ENCODE results near the gene FNDC7.

Gene FNDC7

DNA sequence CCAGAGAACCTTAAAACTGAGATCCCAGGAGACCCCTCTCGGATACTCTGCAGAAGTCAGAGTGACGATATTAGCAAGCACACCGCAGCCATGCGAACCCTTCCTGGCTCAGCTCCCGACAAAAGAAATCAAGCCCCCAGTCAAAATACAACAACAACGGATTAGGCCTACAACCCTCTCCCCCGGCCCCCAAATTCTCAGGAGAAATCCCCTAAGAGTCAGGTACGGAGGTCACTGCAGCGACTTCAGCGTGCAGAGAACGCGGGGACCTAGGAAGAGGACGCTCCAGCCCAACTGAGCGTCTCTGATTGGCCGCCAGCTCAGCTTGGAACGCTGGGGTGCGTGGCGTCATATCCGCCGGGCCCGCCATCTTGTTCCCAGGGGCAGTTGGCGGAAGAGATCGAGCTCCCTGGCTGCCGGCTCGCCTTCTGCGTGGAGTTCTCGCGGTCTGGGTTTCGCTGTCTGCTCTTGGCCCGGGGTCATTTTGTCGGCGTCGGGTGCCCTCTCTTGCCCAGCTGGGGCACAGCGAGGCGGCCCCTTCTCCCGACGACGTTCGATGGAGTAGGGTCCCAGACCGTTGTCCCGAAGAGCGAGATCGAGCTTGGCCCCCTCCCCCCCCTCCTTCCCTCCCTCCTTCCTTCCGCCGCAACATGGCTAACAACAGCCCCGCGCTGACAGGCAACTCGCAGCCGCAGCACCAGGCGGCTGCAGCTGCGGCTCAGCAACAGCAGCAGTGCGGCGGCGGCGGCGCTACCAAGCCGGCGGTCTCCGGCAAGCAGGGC, 20.6 kb upstream of the FNDC7 start, which contains the start of gene PRPF38B:
PRPF38B (plus strand) TSS at position 369 of the 782 bp plus-strand sequence; CDS start at position 651, 282 bp downstream.
- TF ChIP-seq GATA2 (IDR thresholded peaks at IDR 0.05; ENCODE audit: low read depth, low read length) (no peak; the same call in 1 of the 2 replicates), GATA3 (IDR thresholded peaks at IDR 0.05; ENCODE audit: low read depth, low read length) (no peak; the same call in none of the 2 replicates)

DNA sequence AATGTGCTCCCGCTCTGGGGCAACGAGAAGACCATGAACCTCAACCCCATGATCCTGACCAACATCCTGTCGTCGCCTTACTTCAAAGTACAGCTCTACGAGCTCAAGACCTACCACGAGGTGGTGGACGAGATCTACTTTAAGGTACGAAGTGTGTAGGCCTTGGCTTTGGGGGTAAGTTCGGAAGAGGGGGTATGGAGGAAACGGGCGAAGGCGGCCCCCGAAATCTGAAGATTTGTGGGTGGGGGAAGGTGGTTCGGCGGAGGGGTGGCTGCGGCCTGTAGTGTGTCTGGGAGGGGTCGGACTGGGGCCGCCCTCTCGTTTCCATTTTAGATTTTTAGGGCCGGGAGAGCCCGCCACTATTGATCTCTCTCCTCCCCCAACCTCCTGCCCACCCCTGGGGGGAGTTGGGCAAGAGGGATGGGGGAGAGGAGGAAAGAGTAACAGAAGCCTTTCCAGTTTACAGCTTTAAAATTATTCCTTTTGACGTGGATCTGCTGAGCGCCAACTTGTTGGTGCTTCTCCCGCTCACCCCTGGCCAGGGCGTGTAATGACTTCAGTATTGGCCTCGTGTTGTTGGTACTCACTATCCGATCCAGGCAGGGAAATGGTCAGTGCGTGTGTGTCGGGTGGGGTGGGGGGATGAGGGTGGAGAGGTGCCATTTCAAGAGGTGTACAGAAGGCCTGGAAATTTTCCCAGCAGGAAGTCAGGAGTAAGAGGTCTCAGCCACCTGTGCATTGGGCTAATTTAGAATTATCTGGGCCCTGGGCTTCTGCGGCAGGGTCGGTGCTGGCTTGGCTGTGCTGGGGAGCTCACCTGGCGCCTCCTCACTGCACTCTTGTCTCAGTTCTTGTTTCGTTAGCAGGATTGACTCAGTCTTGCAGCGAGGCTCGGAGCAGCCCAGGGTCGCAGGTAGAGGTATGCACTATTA, 19.7 kb upstream of the FNDC7 start:
- TF ChIP-seq GATA3 (IDR thresholded peaks at IDR 0.05; ENCODE audit: low read depth, low read length) (no peak), GATA2 (IDR thresholded peaks at IDR 0.05; ENCODE audit: low read depth, low read length) (no peak)

DNA sequence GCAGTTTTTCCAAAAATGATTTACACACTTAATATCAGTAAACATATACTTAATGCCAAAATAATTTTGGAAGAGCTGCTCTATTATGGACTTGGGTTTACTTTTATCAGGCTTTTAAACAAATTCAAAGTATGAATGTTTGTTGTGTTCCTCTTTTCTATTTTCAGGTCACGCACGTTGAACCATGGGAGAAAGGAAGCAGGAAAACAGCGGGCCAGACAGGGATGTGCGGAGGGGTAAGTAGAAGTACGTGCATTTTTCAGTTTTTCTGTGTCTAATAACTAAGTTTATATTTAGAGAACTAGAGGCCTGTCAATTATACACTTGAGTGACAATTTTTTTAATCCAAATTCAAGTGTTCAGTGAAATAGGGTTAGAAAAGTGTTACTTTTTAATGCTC, 17.2 kb upstream of the FNDC7 start:
- TF ChIP-seq GATA3 (IDR thresholded peaks at IDR 0.05; ENCODE audit: low read depth, low read length): no peak
- no peak for TF ChIP-seq GATA2 (IDR thresholded peaks at IDR 0.05; ENCODE audit: low read depth, low read length)

DNA sequence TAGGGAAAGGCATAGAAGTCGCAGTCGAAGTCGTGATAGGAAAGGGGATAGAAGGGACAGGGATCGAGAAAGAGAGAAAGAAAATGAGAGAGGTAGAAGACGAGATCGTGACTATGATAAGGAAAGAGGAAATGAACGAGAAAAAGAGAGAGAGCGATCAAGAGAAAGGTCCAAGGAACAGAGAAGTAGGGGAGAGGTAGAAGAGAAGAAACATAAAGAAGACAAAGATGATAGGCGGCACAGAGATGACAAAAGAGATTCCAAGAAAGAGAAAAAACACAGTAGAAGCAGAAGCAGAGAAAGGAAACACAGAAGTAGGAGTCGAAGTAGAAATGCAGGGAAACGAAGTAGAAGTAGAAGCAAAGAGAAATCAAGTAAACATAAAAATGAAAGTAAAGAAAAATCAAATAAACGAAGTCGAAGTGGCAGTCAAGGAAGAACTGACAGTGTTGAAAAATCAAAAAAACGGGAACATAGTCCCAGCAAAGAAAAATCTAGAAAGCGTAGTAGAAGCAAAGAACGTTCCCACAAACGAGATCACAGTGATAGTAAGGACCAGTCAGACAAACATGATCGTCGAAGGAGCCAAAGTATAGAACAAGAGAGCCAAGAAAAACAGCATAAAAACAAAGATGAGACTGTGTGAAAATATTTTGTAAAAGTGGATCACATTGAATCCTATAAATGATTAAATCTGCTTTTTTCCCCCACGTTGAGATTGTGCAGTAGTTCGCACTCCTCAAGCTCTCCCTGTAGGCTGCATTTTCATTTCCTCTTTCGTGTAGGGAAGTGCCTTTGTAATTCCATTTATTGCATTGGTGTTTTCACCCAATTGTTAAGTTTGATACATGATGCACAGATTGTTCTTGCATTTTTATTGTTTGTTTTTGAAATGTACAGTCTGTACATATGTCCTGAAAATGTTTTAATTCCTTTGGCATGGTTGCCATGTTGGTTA, 13.1 kb upstream of the FNDC7 start:
- TF ChIP-seq GATA3 (IDR thresholded peaks at IDR 0.05; ENCODE audit: low read depth, low read length) (no peak), GATA2 (IDR thresholded peaks at IDR 0.05; ENCODE audit: low read depth, low read length) (no peak; the same call in 1 of the 2 replicates)

DNA sequence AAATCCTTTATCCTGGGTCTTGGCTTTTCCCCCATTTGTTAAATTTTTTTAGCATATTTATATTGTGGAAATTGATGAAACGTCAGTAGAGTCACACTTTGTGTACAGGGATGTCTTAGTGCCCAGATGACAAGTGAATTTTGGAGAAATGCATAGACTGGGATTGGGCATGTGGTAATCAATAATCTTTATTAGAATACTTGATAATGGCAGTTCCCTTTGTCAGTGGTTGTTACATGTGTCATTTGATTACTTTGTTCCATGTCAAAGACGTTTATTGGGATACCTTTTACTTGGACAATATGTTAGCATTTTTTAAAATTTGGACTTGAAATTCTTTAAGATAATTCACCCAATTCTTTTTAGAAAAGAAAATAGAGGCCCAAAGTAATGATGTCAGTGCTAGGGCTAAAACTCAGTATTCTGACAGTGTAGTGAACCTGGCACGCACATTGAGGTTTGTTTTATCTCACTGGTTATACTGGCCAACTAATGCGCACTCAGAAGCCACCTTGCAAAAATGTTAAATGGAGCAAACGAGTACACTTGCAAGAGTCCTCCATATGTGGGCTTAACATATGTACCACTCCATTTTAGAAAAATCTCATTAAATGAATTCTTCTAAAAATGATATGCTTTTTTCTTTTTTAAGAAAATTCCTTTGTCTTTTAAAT, 11.4 kb upstream of the FNDC7 start:
- TF ChIP-seq GATA3 (IDR thresholded peaks at IDR 0.05; ENCODE audit: low read depth, low read length) (no peak), GATA2 (IDR thresholded peaks at IDR 0.05; ENCODE audit: low read depth, low read length) (no peak)

DNA sequence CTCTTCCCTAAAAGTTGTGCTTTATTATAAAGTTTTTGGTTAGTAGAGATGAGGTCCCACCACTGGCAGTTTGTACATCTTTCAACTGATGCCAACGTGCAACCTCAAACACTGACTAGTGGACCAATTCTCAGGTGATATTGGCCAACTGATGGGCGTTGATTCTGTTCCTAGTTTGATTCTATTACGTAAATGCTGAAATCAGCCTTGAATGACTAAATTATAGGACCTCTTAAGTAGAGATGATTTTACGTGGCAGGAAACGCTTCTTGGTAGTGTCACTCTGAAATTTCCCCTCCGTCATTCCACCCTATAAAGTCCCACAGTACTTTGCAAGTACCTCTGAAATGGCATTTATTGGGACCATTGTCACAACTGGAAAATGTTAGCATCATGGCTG, 8.8 kb upstream of the FNDC7 start:
- TF ChIP-seq GATA3 (IDR thresholded peaks at IDR 0.05; ENCODE audit: low read depth, low read length) (no peak), GATA2 (IDR thresholded peaks at IDR 0.05; ENCODE audit: low read depth, low read length) (no peak)

DNA sequence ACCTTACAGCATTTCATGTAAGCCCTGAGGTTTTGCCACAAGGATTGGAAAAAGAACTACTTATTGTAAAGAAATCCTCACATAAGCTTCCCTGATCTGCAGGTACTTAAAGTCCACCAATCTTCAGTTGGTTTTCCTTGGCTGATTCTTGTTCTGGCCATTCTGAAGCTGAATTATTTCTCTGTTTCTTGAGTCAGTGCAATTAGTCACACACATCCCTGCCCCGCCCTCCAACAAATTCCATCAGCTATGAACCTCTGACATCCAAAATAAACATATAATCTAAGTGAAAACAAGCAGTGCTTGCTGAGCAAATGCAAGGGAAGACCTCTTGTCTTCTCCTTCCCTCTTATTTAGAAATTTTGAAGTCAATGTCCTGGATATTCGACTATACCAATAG, 8.2 kb upstream of the FNDC7 start:
- no peak for TF ChIP-seq GATA3 (IDR thresholded peaks at IDR 0.05; ENCODE audit: low read depth, low read length)
- TF ChIP-seq GATA2 (IDR thresholded peaks at IDR 0.05; ENCODE audit: low read depth, low read length): no peak

DNA sequence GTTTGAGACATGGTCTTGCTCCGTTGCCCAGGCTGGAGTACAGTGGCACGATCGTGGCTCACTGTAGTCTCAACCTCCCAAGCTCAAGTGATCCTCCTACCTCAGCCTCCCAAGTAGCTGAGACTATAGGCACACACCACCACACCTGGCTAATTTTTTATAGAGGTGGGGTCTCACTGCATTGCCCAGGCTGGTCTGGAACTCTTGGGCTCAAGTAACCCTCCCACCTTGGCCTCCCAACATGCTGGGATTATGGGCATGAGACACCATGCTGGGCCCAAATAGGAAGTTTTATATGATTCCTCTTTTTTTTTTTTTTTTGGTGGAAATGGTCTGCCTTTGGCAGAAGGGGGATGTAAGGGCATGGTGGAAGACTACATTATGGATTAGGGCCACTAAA, 6.1 kb upstream of the FNDC7 start:
- TF ChIP-seq GATA3 (IDR thresholded peaks at IDR 0.05; ENCODE audit: low read depth, low read length): no peak
- TF ChIP-seq GATA2 (IDR thresholded peaks at IDR 0.05; ENCODE audit: low read depth, low read length): no peak

DNA sequence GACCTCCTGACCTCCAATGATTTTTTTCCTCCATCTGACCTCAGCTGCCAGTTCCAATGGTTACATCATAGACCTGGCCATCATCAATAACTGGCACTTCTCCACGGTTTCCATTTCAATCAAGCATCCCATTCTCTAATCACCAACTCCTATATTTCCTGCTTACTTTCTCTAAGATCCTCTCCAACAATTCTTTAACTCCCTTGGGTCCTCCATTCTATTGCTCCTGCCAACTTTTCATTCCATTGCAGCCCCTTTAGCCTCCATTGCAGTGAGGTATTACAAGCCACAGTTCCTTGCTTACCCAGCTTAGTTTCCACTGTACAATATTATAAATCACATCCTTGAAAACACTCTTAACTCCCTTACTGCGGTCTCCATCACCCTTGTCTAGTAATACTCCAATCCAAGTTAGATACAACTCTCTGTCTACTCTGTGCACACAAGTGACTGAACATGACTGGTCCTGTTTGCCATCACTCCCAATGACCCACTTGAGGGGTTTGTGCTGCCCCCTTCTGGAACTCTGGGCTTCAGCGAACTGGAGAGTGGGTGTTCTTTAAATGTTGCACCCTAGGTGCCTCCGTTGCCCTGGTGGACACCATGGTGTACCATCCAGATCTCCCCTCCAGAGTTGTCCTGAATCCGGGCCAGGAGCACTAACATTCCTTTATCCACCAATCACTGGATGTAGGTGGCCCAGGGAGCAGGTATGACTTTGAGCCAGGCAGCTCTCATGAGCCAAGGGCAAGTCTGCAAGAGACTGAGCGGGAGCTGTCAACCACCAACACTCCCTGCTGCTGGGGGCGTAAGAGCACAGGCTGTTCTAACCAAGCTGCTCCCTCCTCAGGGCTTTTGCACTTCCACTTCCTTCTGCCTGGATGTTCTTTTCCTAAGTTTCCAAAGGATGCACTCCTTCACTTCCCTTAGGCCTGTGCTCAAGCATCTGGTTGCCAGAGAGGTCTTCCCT, 3.7 kb upstream of the FNDC7 start:
- TF ChIP-seq GATA3 (IDR thresholded peaks at IDR 0.05; ENCODE audit: low read depth, low read length): no peak
- no peak for TF ChIP-seq GATA2 (IDR thresholded peaks at IDR 0.05; ENCODE audit: low read depth, low read length)

DNA sequence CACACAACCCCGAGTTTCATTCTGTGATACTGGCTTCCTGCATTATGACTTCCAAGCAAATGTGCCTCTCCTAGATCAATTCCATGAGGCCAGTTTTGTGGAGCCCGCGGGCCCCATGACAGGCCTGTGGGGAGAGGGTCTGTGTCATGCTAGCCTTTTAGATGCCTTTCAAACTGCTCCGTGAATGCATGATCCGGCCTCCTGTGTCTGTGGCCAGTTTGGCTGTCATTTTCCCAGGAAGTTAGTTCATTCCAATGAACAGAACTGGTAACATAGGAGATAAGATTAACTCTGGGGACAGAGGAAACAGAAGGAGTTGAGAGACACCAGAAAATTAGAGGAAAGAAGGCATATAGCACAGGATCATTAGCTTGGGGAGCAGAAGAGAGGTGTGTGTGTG, 3.2 kb downstream of the FNDC7 start:
- TF ChIP-seq GATA2 (IDR thresholded peaks at IDR 0.05; ENCODE audit: low read depth, low read length): no peak

DNA sequence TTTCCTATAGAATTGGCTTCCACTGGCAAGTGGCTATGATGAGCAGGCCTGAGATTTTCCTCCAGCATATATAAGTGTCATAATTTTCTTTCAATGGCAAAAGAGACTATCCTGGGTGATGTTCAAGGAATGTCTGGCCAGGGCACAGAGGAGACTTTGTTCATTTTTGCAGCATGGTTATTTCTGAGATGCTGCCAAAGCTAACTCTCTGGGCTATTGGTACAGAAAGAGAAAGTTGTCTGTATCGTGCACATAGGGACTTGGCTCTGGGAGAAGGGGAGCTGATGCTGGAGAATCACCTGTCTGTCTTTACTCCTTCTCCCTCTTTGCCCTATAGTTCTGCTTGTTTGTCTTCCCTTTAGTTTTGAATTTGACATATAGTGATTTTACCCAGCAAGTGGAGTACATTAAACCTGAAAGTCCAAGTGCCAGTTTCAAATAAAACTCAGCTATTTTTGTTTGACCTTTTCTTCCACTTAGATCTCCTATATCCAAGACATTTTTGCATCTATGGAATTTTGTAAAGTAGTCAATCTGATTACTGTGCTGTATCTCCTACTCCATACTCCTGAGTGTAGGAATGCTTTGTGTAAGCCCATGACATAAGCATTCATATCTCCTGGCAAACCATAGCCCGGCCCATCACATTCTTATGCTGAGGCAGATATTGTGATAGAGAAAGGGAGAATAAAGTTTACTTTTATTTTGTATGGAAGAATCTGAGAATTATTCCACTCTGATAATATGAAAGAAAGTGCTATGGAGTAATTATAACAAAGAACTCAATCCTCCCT, 3.9 kb downstream of the FNDC7 start:
- TF ChIP-seq GATA3 (IDR thresholded peaks at IDR 0.05; ENCODE audit: low read depth, low read length) (no peak), GATA2 (IDR thresholded peaks at IDR 0.05; ENCODE audit: low read depth, low read length) (no peak)

All from SH-SY5Y (cell line).